OCI-LY3 (cell line): ENCODE measurements around the gene SLC35A3.
A peak's percentile ranks its signal among the peaks of the same experiment; 100 is the strongest.

Experiments used
- H2AFZ ChIP-seq: fragments of 200-600, 300-600 bp; shearing (Covaris generic); 2 replicates; pipeline ENCODE4 v1.6.0; 2014; ENCODE audit warnings: antibody characterized with exemption, low read depth, low read length
- H3K27ac ChIP-seq: fragments of 200-600, 300-600 bp; sonication (generic); 2 replicates; pipeline ENCODE4 v1.5.1; 2014; ENCODE audit warnings: mild to moderate bottlenecking, low read length, moderate library complexity, mixed read lengths
- H3K27me3 ChIP-seq: fragments of 200-600, 300-600 bp; sonication (generic); 2 replicates; pipeline ENCODE4 v1.6.1; 2014; ENCODE audit warnings: low read depth, low read length, mixed read lengths
- H3K36me3 ChIP-seq: fragments of 200-600, 300-600 bp; sonication (generic); replicated peaks from 2 replicates; pipeline ENCODE3; 2014; ENCODE audit warnings: low read depth, low read length, mixed read lengths
- H3K4me1 ChIP-seq: fragments of 300-600, 200-600 bp; sonication (generic); 2 replicates; pipeline ENCODE4 v1.6.1; 2014; ENCODE audit warnings: low read length, mixed read lengths
- H3K4me2 ChIP-seq: fragments of 200-600, 300-600 bp; sonication (generic); 2 replicates; pipeline ENCODE4 v1.6.1; 2014; ENCODE audit warnings: low read length, mixed read lengths
- H3K4me3 ChIP-seq: fragments of 300-600, 200-600 bp; sonication (generic); 2 replicates; pipeline ENCODE4 v1.5.1; 2014; ENCODE audit warnings: antibody characterized with exemption, mild to moderate bottlenecking, low read length, moderate library complexity
- H3K79me2 ChIP-seq: fragments of 300-600, 200-600 bp; shearing (Covaris generic); 2 replicates; pipeline ENCODE4 v1.6.1; 2014; ENCODE audit warnings: mild to moderate bottlenecking, low read length, mixed read lengths
- H3K9ac ChIP-seq: fragments of 300-600, 200-600 bp; shearing (Covaris generic); 2 replicates; pipeline ENCODE4 v1.6.0; 2014; ENCODE audit warnings: mild to moderate bottlenecking, low read length, moderate library complexity
- H3K9me3 ChIP-seq: fragments of 200-600, 300-600 bp; shearing (Covaris generic); 2 replicates; pipeline ENCODE4 v1.6.1; 2014; ENCODE audit warnings: low read length, mixed read lengths; ENCODE audit not compliant: insufficient read depth
- H4K20me1 ChIP-seq: fragments of 200-600, 300-600 bp; sonication (generic); 2 replicates; pipeline ENCODE4 v1.6.1; 2016; ENCODE audit warnings: low read length, mixed read lengths; ENCODE audit not compliant: insufficient read depth
- CTCF ChIP-seq: fragments of 200-600, 300-600 bp; sonication (generic); IDR thresholded peaks from 2 replicates; pipeline ENCODE4 v1.5.1; 2014; ENCODE audit warnings: antibody characterized with exemption, low read length, low read depth
- EZH2phosphoT487 ChIP-seq: fragments of 200-600 bp; shearing (Covaris generic); IDR thresholded peaks from 2 replicates; pipeline ENCODE4 v1.6.1; 2018; ENCODE audit warnings: antibody characterized with exemption, mixed run types, low read depth

The SLC35A3 gene

GRCh38 chr1:100053727-100054126 lies 83.9 kb downstream of the SLC35A3 start:
- Histone ChIP-seq H3K79me2 (peaks cover 89% of the 10 kb centered on the region), H3K4me3 (no peak overlapping the region), H4K20me1 (peaks cover 20% of the 10 kb centered on the region), H3K36me3 (peaks cover 9% of the 10 kb centered on the region), H2AFZ (no peak overlapping the region), H3K9me3 (no peaks in the 10 kb centered on the region), H3K9ac (no peak overlapping the region), H3K4me1 (peaks cover 28% of the 10 kb centered on the region), H3K27ac (no peak overlapping the region), H3K4me2 (0 out of 2 replicates have a peak overlapping the region, but pooled peaks have one; percentile 11), H3K27me3 (no peaks in the 10 kb centered on the region)
- no peak for TF ChIP-seq EZH2phosphoT487
- TF ChIP-seq CTCF, result no peak

GRCh38 chr1:100061681-100062080 lies 91.9 kb downstream of the SLC35A3 start:
- Histone ChIP-seq H3K27me3 (no peaks in the 10 kb centered on the region), H3K36me3 (peaks cover 23% of the 10 kb centered on the region), H3K4me3 (no peak overlapping the region)

GRCh38 chr1:100065183-100065968 lies 95.6 kb downstream of the SLC35A3 start:
- H2AFZ ChIP-seq, result no peak overlapping the region
- no peaks in the 10 kb centered on the region for H3K27me3 ChIP-seq
- H3K4me1 ChIP-seq, result no peaks in the 10 kb centered on the region
- H3K79me2 ChIP-seq, result peaks cover 6% of the 10 kb centered on the region; the same call in 1 of the 2 replicates
- no peak overlapping the region for H3K4me2 ChIP-seq
- H3K9ac ChIP-seq, result no peak overlapping the region
- no peaks in the 10 kb centered on the region for H3K9me3 ChIP-seq
- peaks cover 28% of the 10 kb centered on the region for H3K36me3 ChIP-seq
- no peaks in the 10 kb centered on the region; the same call in 1 of the 2 replicates for H4K20me1 ChIP-seq
- no peak overlapping the region for H3K27ac ChIP-seq
- no peak overlapping the region for H3K4me3 ChIP-seq
- no peak for TF ChIP-seq EZH2phosphoT487
- no peak for TF ChIP-seq CTCF

More at GRCh38 chr1:100061681-100062080, 91.9 kb downstream of the SLC35A3 start:
- Histone ChIP-seq H3K9ac (no peak overlapping the region), H3K9me3 (no peaks in the 10 kb centered on the region), H3K4me1 (no peaks in the 10 kb centered on the region), H3K27ac (no peak overlapping the region), H3K4me2 (no peak overlapping the region), H4K20me1 (peaks cover 7% of the 10 kb centered on the region; the same call in 1 of the 2 replicates), H3K79me2 (peaks cover 24% of the 10 kb centered on the region), H2AFZ (no peak overlapping the region)
- TF ChIP-seq EZH2phosphoT487, result no peak
- TF ChIP-seq CTCF, result no peak

GRCh38 chr1:100065969-100066227 lies 96.1 kb downstream of the SLC35A3 start:
- no peak overlapping the region for H3K4me3 ChIP-seq
- H3K36me3 ChIP-seq, result peaks cover 26% of the 10 kb centered on the region
- TF ChIP-seq CTCF (no peak), EZH2phosphoT487 (no peak)
- H4K20me1 ChIP-seq, result no peaks in the 10 kb centered on the region; the same call in 1 of the 2 replicates
- no peaks in the 10 kb centered on the region for H3K27me3 ChIP-seq
- no peak overlapping the region for H2AFZ ChIP-seq
- H3K4me2 ChIP-seq, result no peak overlapping the region
- H3K27ac ChIP-seq, result no peak overlapping the region
- H3K79me2 ChIP-seq, result 0 out of 2 replicates have a peak, but pooled peaks cover 4% of the 10 kb centered on the region
- H3K4me1 ChIP-seq, result no peaks in the 10 kb centered on the region; the same call in 1 of the 2 replicates
- H3K9me3 ChIP-seq, result no peaks in the 10 kb centered on the region
- no peak overlapping the region for H3K9ac ChIP-seq
